Osteoblast (primary cell): ENCODE measurements around the gene CDK5R1. TPM values are rescaled to one million over a fixed set of nuclear protein-coding genes. Genes with fewer than 3 reads are reported as not detected.

ENCODE experiments used
- DNase-seq: peaks from one replicate; pipeline ENCODE4 v3.0.0; 2011; ENCODE audit warnings: low spot score, mixed read lengths; ENCODE audit not compliant: insufficient read length; ENCODE audit errors: missing footprints
- H2AFZ ChIP-seq: 2 replicates; pipeline ENCODE4 v1.6.0; 2011; ENCODE audit warnings: mild to moderate bottlenecking, low read length
- H3K27ac ChIP-seq: 2 replicates; pipeline ENCODE4 v1.5.1; 2011; ENCODE audit warnings: mild to moderate bottlenecking, low read depth, low read length, moderate library complexity
- H3K27me3 ChIP-seq: 2 replicates; pipeline ENCODE4 v1.6.0; 2012; ENCODE audit warnings: mild to moderate bottlenecking, control low read depth, inconsistent platforms, low read length, moderate library complexity; ENCODE audit not compliant: insufficient read depth
- H3K36me3 ChIP-seq: 2 replicates; pipeline ENCODE4 v1.5.1; 2011; ENCODE audit warnings: mild to moderate bottlenecking, low read length, control low read depth, moderate library complexity; ENCODE audit not compliant: insufficient read depth
- H3K4me1 ChIP-seq: 2 replicates; pipeline ENCODE4 v1.5.1; 2011; ENCODE audit warnings: mild to moderate bottlenecking, low read length, control low read depth, moderate library complexity; ENCODE audit not compliant: insufficient read depth
- H3K4me2 ChIP-seq: 2 replicates; pipeline ENCODE4 v1.6.0; 2011; ENCODE audit warnings: mild to moderate bottlenecking, low read length; ENCODE audit not compliant: insufficient read depth
- H3K4me3 ChIP-seq: fragments of 200-600 bp; sonication (generic); 3 replicates; pipeline ENCODE4 v1.5.1; 2012; ENCODE audit warnings: mild to moderate bottlenecking, low read length, inconsistent platforms; ENCODE audit not compliant: insufficient read depth
- H3K79me2 ChIP-seq: 2 replicates; pipeline ENCODE4 v1.6.0; 2012; ENCODE audit warnings: mild to moderate bottlenecking, low read length, control low read depth, inconsistent platforms; ENCODE audit not compliant: insufficient read depth
- H3K9me3 ChIP-seq: 2 replicates; pipeline ENCODE4 v1.5.1; 2011; ENCODE audit warnings: low read depth, low read length, control low read depth
- H4K20me1 ChIP-seq: 2 replicates; pipeline ENCODE4 v1.6.0; 2012; ENCODE audit warnings: mild to moderate bottlenecking, low read length, control low read depth; ENCODE audit not compliant: insufficient read depth
- CTCF ChIP-seq: IDR thresholded peaks from 2 replicates; pipeline ENCODE4 v1.5.1; 2011; ENCODE audit warnings: mild to moderate bottlenecking, low read depth, low read length, moderate library complexity; ENCODE audit errors: extremely low read depth
- total RNA-seq: library from RNA; depleted of rRNA; stranded (reverse); fragments of >200 nt; gene quantifications from 2 replicates; pipeline ENCODE4 v1.2.3, GENCODE V29; 2012

Gene CDK5R1
- total RNA-seq, 1 donor = 0.72 TPM

- Histone ChIP-seq H3K27me3 (no peaks in the 10 kb centered on the region), H3K4me1 (peaks cover 28% of the 10 kb centered on the region), H3K36me3 (no peaks in the 10 kb centered on the region), H3K4me3 (no peak overlapping the region), H3K27ac (no peak overlapping the region), H2AFZ (no peak overlapping the region), H3K4me2 (no peak overlapping the region), H4K20me1 (no peaks in the 10 kb centered on the region), H3K9me3 (no peaks in the 10 kb centered on the region), H3K79me2 (no peaks in the 10 kb centered on the region)
- DNase-seq = no peak
- TF ChIP-seq CTCF = no peak
Observed at GRCh38 chr17:32498391-32498790, 11.6 kb downstream of the CDK5R1 start.

DNA sequence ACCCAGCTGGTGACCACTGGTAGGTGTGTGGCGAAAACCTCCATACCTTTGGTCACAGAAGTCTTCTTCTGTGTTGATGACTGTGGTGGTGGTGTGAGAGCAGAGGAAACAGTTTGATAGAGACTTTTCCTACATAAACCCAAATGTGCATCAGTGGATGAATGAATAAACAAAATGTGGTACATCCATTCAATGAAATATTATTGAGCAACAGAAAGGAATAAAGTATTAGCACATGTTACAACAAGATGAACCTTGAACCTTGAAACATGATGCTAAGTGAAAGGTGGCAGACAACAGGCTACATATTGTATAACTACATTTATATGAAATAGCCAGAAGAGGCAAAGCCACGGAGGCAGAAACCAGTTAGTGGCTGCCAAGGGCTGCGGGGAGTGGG is 15.2 kb downstream of the CDK5R1 start:
- Histone ChIP-seq H3K36me3 (no peaks in the 10 kb centered on the region), H3K9me3 (no peaks in the 10 kb centered on the region), H2AFZ (no peak overlapping the region), H3K79me2 (no peaks in the 10 kb centered on the region), H3K4me1 (peaks cover 28% of the 10 kb centered on the region), H3K4me2 (no peak overlapping the region), H3K27ac (no peak overlapping the region), H3K27me3 (no peaks in the 10 kb centered on the region), H3K4me3 (no peak overlapping the region), H4K20me1 (no peaks in the 10 kb centered on the region)
- no peak for TF ChIP-seq CTCF
- no peak for DNase-seq

- Histone ChIP-seq H3K27me3 (no peaks in the 10 kb centered on the region), H3K4me1 (peaks cover 21% of the 10 kb centered on the region), H4K20me1 (no peaks in the 10 kb centered on the region), H3K9me3 (no peaks in the 10 kb centered on the region), H3K79me2 (no peaks in the 10 kb centered on the region), H3K36me3 (no peaks in the 10 kb centered on the region), H3K27ac (no peak overlapping the region), H2AFZ (no peak overlapping the region), H3K4me3 (no peak overlapping the region), H3K4me2 (no peak overlapping the region)
- no peak for DNase-seq
- TF ChIP-seq CTCF = no peak
Observed at GRCh38 chr17:32502710-32503109, 15.9 kb downstream of the CDK5R1 start.

- peak; percentile 90 for DNase-seq
- no peaks in the 10 kb centered on the region for H4K20me1 ChIP-seq
- H3K9me3 ChIP-seq = no peaks in the 10 kb centered on the region
- no peak overlapping the region for H3K27ac ChIP-seq
- TF ChIP-seq CTCF = no peak
- H2AFZ ChIP-seq = no peak overlapping the region
- no peaks in the 10 kb centered on the region for H3K27me3 ChIP-seq
- no peaks in the 10 kb centered on the region for H3K79me2 ChIP-seq
- H3K4me2 ChIP-seq = peak overlapping the region; percentile 12
- H3K4me3 ChIP-seq = no peak overlapping the region
- H3K36me3 ChIP-seq = no peaks in the 10 kb centered on the region
- peaks cover 20% of the 10 kb centered on the region for H3K4me1 ChIP-seq
Observed at GRCh38 chr17:32503251-32504165, 16.7 kb downstream of the CDK5R1 start.
